CD4-positive, alpha-beta T cell treated with Interleukin-17A for 4 hours (primary cell): ENCODE data around the gene SNTA1.
A peak's percentile ranks its signal among the peaks of the same experiment; 100 is the strongest.
"Not testable (repeated sequence)": the region's sequence is repeated elsewhere in the genome, so short reads cannot be mapped to it uniquely, and the experiment has no call there.

Source experiments
- DNase-seq: peaks from one replicate; pipeline ENCODE4 v3.0.0-alpha.2; 2020; ENCODE audit warnings: mixed read lengths

SNTA1 gene

GRCh38 chr20:33423875-33424274 lies 19.7 kb downstream of the SNTA1 start:
- not testable (repeated sequence) for DNase-seq

GRCh38 chr20:33423141-33423834 lies 20.3 kb downstream of the SNTA1 start:
- no peak for DNase-seq

- DNase-seq: no peak
Observed at GRCh38 chr20:33419140-33419974, 24.2 kb downstream of the SNTA1 start.

GRCh38 chr20:33418033-33418432 lies 25.5 kb downstream of the SNTA1 start:
- DNase-seq: no peak

DNA sequence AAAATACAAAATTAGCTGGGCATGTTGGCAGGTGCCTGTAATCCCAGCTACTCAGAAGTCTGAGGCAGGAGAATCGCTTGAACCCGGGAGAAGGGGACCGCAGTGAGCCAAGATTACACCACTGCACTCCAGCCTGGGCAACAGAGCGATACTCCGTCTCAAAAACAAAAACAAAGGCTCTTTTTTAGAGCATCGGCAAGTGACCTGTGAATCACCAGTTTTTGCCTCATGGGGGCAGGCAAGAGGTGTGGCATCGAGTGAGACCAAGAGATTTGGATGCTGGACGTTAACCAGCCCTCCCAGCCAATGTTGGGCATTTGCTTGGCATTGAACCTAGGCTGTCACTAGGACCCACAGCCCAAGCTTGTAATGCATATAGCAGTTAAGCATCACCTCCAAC lies 27.6 kb downstream of the SNTA1 start:
- peak; percentile 26 for DNase-seq

GRCh38 chr20:33412484-33412838 lies 31.1 kb downstream of the SNTA1 start:
- no peak for DNase-seq

- no peak for DNase-seq
Observed at GRCh38 chr20:33411711-33412483, 31.7 kb downstream of the SNTA1 start.

- DNase-seq: no peak
Observed at GRCh38 chr20:33411242-33411641, 32.3 kb downstream of the SNTA1 start.

DNA sequence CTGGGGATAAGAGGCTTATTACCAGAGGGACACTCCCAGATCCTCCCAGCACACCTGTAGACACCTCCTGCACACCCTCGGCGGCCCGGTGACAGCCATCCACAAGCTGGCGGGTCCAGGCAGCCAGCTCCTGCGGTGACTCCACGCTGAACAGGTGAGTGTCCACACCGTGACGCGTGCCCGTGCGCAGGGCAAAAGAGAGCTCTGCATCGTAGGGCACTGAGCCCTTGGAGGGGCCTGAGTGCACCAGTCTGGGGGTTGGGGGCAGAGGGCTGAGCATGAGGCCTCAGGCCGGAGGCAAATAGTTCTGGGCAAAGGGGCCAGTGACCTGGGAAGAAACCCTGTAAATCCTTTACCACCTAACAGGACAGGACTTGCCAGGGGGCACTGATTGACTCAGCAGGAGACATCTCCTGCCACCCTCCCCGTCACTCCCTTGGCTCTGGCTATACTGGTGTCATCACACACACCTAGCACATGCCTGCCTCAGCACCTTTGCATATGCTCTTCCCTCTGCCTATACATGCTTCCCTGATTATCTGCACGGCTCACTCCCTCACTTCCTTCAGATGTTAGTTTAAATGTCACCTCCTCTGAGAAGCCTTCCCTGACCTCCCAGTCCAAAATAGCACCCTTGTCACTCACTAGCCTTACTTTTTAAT lies 33.4 kb downstream of the SNTA1 start:
- DNase-seq: no peak

GRCh38 chr20:33408716-33409654 lies 34.6 kb downstream of the SNTA1 start:
- no peak for DNase-seq

DNA sequence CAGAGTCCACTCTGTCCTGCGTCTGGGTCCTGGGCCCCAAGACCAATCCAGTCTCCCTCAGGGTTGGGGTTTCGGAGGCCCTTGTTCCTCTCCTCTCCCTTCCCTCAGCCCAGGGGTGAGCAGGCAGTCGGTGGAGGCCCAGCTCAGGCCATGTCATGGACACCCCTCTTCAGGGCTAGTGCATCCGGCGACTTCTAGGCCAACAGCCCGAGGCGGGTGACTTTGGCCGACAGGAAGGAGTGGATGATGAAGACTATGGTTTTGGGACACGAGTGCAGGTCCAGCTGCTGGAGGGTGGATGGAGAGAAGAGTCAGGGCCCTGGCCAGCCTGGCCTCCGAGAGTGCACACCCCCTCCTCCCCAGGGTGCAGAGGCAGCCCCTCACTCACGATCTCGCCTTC lies 35.2 kb downstream of the SNTA1 start:
- no peak for DNase-seq

DNA sequence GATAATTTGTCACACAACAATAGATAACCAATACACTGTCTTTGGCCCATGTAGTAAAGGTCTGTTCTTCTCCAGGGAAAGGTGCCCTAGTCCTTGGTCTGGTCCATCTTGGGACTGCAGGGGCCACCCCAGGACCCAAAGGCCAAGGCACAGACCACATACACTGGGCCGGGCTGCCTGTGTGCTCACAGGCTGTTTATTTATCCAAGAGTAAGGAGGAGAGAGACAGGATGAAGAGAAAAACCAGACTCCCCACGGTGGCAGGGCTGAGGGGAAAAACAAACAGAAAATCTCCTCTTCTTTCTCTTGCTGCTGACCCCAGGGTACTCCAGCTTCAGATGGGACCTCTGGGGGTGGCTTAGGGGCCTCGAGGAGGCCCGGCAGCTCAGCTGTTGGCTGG lies 35.8 kb downstream of the SNTA1 start:
- DNase-seq: no peak

DNA sequence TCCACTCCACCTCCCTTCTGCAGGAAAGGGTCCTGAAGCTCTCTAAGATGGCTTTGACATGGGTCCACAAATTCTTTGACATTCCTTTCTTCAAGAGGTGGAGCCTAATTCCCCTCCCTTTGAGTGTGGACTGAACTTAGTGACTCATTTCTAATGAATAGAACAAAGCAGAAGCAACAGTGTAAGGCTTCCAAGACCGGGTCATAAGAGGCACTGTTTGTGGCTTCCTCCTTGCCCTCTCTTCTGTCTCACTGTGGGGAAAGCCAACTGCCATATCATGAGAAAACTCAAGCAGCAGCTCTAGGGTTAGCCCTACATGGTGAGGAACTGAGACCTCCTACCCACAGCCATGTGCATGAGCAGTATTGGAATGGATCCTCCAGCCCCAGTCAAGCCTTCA lies 36.3 kb downstream of the SNTA1 start:
- DNase-seq: no peak

DNA sequence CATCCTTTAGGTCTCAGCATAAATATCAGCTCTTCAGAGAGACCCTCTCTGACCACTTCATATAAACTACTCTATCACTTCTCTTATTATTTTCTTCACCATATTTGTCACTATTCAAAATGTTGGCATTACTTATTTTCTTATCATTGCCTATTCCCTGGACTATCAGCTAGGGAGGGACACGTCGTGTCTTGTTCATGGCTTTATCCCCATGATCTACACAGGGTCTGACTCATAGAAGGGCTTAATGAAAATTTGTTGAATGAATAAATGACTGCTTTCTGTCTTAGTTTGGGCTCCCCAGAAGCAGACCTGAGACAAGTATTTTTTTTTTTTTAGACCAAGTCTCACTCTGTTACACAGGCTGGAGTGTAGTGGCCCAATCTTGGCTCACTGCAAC lies 39.3 kb downstream of the SNTA1 start:
- DNase-seq: no peak

DNA sequence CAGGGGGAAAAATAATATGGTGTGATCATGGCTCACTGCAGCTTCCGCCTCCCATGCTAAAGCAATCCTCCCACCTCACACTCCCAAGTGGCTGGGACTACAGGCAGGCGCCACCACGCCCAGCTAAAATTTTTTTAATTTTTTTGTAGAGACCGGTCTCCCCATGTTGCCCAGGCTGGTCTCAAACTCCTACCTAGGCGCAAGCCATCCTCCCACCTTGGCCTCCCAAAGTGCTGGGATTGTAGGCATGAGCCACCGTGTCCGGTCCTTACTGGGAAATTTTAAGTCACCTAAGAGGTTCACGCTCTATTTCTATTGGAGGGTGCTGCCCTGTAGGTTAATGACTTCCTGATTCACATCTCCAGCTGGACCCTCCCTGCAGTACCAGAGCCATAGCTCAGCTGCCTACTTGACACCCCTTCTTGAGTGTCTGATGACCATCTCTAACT lies 41.6 kb downstream of the SNTA1 start:
- peak; percentile 16 for DNase-seq

- DNase-seq: peak; percentile 86
Observed at GRCh38 chr20:33401184-33401920, 42.2 kb downstream of the SNTA1 start, which contains the start of gene CDK5RAP1. TSS of gene CDK5RAP1 (minus strand) at chr20:33401519. CDS start at chr20:33397064, 4,455 bp downstream.

DNA sequence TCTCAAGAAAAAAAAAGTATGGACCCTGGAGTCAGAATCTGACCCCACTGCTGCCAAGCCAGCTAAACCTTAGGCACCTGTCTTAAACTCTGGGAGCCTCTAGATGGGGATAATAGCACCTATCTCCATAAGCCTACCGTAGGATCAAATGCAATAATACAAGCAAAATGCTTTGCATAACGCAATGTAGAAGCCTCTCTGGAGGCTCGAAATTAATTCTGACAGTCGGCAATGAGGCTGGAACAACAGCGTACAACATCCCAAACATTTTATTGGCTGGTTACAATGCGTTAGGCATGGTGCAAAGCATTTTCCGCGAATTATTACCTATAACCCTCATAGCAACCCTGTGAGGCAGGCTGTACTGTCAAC lies 42.8 kb downstream of the SNTA1 start:
- no peak for DNase-seq

DNA sequence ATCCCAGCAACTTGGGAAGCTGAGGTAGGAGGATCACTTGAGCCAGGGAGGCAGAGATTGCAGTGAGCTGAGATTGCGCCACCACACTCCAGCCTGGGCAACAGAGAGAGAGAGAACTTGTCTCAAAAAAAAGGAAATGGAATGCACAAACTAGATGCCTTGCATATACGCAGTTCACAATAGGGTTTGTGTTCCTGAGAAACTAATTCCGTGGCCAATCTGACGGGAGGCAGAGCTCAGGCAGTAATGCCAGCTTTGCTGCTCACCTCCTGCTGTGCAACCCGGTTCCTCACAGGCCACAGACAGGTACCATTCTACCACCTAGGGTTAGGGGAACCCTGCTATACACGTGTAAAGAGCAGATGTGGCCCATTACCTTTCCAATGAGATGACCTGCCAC lies 43.6 kb downstream of the SNTA1 start:
- DNase-seq: no peak

DNA sequence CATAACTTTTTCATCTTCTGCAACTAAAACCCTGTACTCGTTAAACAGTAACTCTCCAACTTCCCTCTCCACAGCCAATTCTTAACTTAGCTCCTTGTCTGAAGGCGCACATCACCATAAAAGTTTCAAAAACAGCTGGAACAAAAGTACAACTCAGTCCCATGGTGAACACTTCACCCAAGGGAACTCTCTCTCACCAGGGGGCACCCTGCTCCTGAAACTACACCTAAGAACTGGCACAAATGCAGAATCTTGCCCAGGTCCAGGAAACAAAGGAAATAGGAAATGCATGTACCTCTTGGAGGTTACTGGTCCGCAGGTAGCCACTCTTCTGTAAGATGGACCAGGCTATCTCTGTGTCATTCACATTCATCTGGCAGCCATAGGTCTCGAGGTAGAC lies 48.8 kb downstream of the SNTA1 start:
- DNase-seq: no peak

DNA sequence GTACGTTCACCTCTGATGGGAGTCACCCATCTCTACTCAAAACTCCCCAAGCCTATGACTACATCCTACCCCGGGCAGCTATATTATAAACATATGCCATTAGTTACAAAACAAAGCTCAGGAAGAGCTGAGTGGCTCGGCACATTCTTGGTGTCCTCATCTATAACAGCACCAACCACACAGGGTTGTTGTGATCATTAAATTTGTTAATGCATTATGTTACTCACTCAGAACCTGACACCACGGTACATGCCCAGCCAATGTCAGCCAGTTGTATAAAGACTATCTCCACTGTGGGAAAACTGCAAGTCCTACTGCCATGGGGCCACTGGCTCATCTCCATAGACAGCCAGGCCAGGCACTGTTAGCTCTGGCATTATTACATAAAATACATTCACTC lies 50.0 kb downstream of the SNTA1 start:
- no peak for DNase-seq
